ENCODE measurements around the gene TLR6.

The TLR6 gene

GRCh38 chr4:38784141-38784540, 72.5 kb downstream of the TLR6 start:
- no peak for TF ChIP-seq CTCF (IDR thresholded peaks at IDR 0.05; ENCODE audit: insufficient read depth, low read length, poor library complexity, severe bottlenecking)
- H3K4me3 ChIP-seq (replicated peaks; ENCODE audit: low read depth, low read length), result no peak overlapping the region
- H3K36me3 ChIP-seq (ENCODE audit: control insufficient read depth, insufficient read depth, low read length), result no peaks in the 10 kb centered on the region
- H3K27me3 ChIP-seq (replicated peaks; ENCODE audit: control insufficient read depth, insufficient read depth, low read length), result no peaks in the 10 kb centered on the region
- no peak for DNase-seq (ENCODE audit: extremely low read depth, insufficient read length)

GRCh38 chr4:38783109-38783460, 73.5 kb downstream of the TLR6 start:
- TF ChIP-seq CTCF (IDR thresholded peaks at IDR 0.05; ENCODE audit: insufficient read depth, low read length, poor library complexity, severe bottlenecking), result no peak
- Histone ChIP-seq H3K4me3 (replicated peaks; ENCODE audit: low read depth, low read length) (no peak overlapping the region), H3K27me3 (replicated peaks; ENCODE audit: control insufficient read depth, insufficient read depth, low read length) (no peaks in the 10 kb centered on the region), H3K36me3 (ENCODE audit: control insufficient read depth, insufficient read depth, low read length) (peaks cover 6% of the 10 kb centered on the region)
- DNase-seq (ENCODE audit: extremely low read depth, insufficient read length), result no peak

- peak; percentile 58 for DNase-seq (ENCODE audit: extremely low read depth, insufficient read length)
- H3K27me3 ChIP-seq (replicated peaks; ENCODE audit: control insufficient read depth, insufficient read depth, low read length), result no peaks in the 10 kb centered on the region
- peak within 1 kb of the TSS; percentile 62 for H3K4me3 ChIP-seq (replicated peaks; ENCODE audit: low read depth, low read length)
- H3K36me3 ChIP-seq (ENCODE audit: control insufficient read depth, insufficient read depth, low read length), result peaks cover 6% of the 10 kb centered on the region
- TF ChIP-seq CTCF (IDR thresholded peaks at IDR 0.05; ENCODE audit: insufficient read depth, low read length, poor library complexity, severe bottlenecking), result peak; percentile 64
Measured at GRCh38 chr4:38782452-38783108, 74.0 kb downstream of the TLR6 start, which contains the start of gene TLR10. TSS of gene TLR10 (minus strand) at chr4:38782990. CDS start at chr4:38775590, 7,400 bp downstream.

- Histone ChIP-seq H3K4me3 (replicated peaks; ENCODE audit: low read depth, low read length) (peak overlapping the region; percentile 62), H3K27me3 (replicated peaks; ENCODE audit: control insufficient read depth, insufficient read depth, low read length) (no peaks in the 10 kb centered on the region), H3K36me3 (ENCODE audit: control insufficient read depth, insufficient read depth, low read length) (peaks cover 6% of the 10 kb centered on the region)
- TF ChIP-seq CTCF (IDR thresholded peaks at IDR 0.05; ENCODE audit: insufficient read depth, low read length, poor library complexity, severe bottlenecking), result no peak
- peak; percentile 44 for DNase-seq (ENCODE audit: extremely low read depth, insufficient read length)
Measured at GRCh38 chr4:38781854-38782261, 74.8 kb downstream of the TLR6 start.

GRCh38 chr4:38780833-38781484, 75.7 kb downstream of the TLR6 start:
- TF ChIP-seq CTCF (IDR thresholded peaks at IDR 0.05; ENCODE audit: insufficient read depth, low read length, poor library complexity, severe bottlenecking), result no peak
- Histone ChIP-seq H3K4me3 (replicated peaks; ENCODE audit: low read depth, low read length) (peak overlapping the region; percentile 62), H3K36me3 (ENCODE audit: control insufficient read depth, insufficient read depth, low read length) (peaks cover 8% of the 10 kb centered on the region), H3K27me3 (replicated peaks; ENCODE audit: control insufficient read depth, insufficient read depth, low read length) (no peaks in the 10 kb centered on the region)
- peak; percentile 53 for DNase-seq (ENCODE audit: extremely low read depth, insufficient read length)
